K562 (cell line): ENCODE data around the gene EAPP. TPM values are rescaled to one million over a fixed set of nuclear protein-coding genes. Genes with fewer than 3 reads are reported as not detected.

Experiments
- polyA plus RNA-seq, 8 experiments: library from polyadenylated mRNA; depleted of rRNA in 4 of 8; stranded (reverse) in 5 of 8; unstranded in 3 of 8; fragments of >200 nt; fragmentation: Nextera tagmentation in 2 of 8; fragmentation: Illumina TruSeq in 1 of 8; extraction: Ambion mirVana in 2 of 8; extraction: Trizol in 1 of 8; gene quantifications; 2 replicates each; pipeline versions ENCODE4 v1.2.1 to v1.2.3, GENCODE V29; 2011 to 2014; ENCODE audit warnings: inconsistent platforms in 1 of 8, missing spikeins in 1 of 8
- small RNA-seq: library from RNA; depleted of rRNA; stranded (forward); fragments of <200 nt; gene quantifications from one replicate; pipeline ENCODE3, GENCODE V24; 2014
- total RNA-seq, 7 experiments: library from RNA; depleted of rRNA in 6 of 7; stranded (reverse); fragments of >200 nt in 6 of 7; fragmentation: Illumina TruSeq in 2 of 7; extraction: Trizol in 2 of 7; gene quantifications; 2 replicates each; pipeline versions ENCODE4 v1.2.1 to v1.2.3, GENCODE V29; 2011 to 2021; ENCODE audit warnings: low replicate concordance in 1 of 7

Gene EAPP
- total and polyA plus RNA-seq, 9 of the 15 experiments (the other 6 are each of a cell fraction or from before 2014, with no cell fraction given) = 19.0 to 67.6 (median 30.3) TPM

Small RNAs within 50 kb of the gene (small RNA-seq; reads per million reads assigned to genes)
- not detected for gene RNU1-27P
- gene RNU1-28P = not detected

Other genes with a start within 250 kb of the EAPP start
- 6.8 and 9.6 TPM in 2 replicates for gene SPTSSA, start 77.5 kb downstream of the EAPP start, total RNA-seq (2014; rRNA removed)
- gene SPTSSA, start 77.5 kb downstream of the EAPP start, total RNA-seq (2014; rRNA removed; fragmentation: Illumina TruSeq; extraction: Trizol) = 21.0 and 25.0 TPM in 2 replicates
- gene SPTSSA, start 77.5 kb downstream of the EAPP start, total RNA-seq (2015; rRNA removed; fragmentation: Illumina TruSeq; extraction: Trizol) = 17.1 and 18.4 TPM in 2 replicates
- 15.6 and 17.2 TPM in 2 replicates for gene SPTSSA, start 77.5 kb downstream of the EAPP start, total RNA-seq (2021)
- 24.2 and 28.3 TPM in 2 replicates for gene SPTSSA, start 77.5 kb downstream of the EAPP start, polyA plus RNA-seq (2011; rRNA removed)
- 25.4 and 35.7 TPM in 2 replicates for gene SPTSSA, start 77.5 kb downstream of the EAPP start, polyA plus RNA-seq (2014; fragmentation: Illumina TruSeq; extraction: Trizol)
- gene SPTSSA, start 77.5 kb downstream of the EAPP start, polyA plus RNA-seq (2014; fragmentation: Nextera tagmentation; extraction: Ambion mirVana) = 10 to 100 TPM; 22.0 to 26.9 TPM
- gene SPTSSA, start 77.5 kb downstream of the EAPP start, polyA plus RNA-seq (2014; rRNA removed) = 19.7 and 24.6 TPM in 2 replicates
- 29.1 and 34.6 TPM in 2 replicates for gene SNX6, start 90.4 kb upstream of the EAPP start, total RNA-seq (2014; rRNA removed)
- 85.3 and 103 TPM in 2 replicates for gene SNX6, start 90.4 kb upstream of the EAPP start, total RNA-seq (2014; rRNA removed; fragmentation: Illumina TruSeq; extraction: Trizol)
- gene SNX6, start 90.4 kb upstream of the EAPP start, total RNA-seq (2015; rRNA removed; fragmentation: Illumina TruSeq; extraction: Trizol) = 57.5 and 61.2 TPM in 2 replicates
- 44.0 and 49.8 TPM in 2 replicates for gene SNX6, start 90.4 kb upstream of the EAPP start, total RNA-seq (2021)
- 37.1 and 47.5 TPM in 2 replicates for gene SNX6, start 90.4 kb upstream of the EAPP start, polyA plus RNA-seq (2011; rRNA removed)
- gene SNX6, start 90.4 kb upstream of the EAPP start, polyA plus RNA-seq (2014; fragmentation: Illumina TruSeq; extraction: Trizol) = 74.8 and 85.5 TPM in 2 replicates
- 100 to 1,000 TPM; 110 to 111 TPM for gene SNX6, start 90.4 kb upstream of the EAPP start, polyA plus RNA-seq (2014; fragmentation: Nextera tagmentation; extraction: Ambion mirVana)
- gene SNX6, start 90.4 kb upstream of the EAPP start, polyA plus RNA-seq (2014; rRNA removed) = 41.3 and 44.5 TPM in 2 replicates
- gene CFL2, start 174.9 kb upstream of the EAPP start, total RNA-seq (2014; rRNA removed) = 2.0 and 5.0 TPM in 2 replicates
- 4.0 and 5.0 TPM in 2 replicates for gene CFL2, start 174.9 kb upstream of the EAPP start, total RNA-seq (2014; rRNA removed; fragmentation: Illumina TruSeq; extraction: Trizol)
- 4.2 and 4.6 TPM in 2 replicates for gene CFL2, start 174.9 kb upstream of the EAPP start, total RNA-seq (2015; rRNA removed; fragmentation: Illumina TruSeq; extraction: Trizol)
- gene CFL2, start 174.9 kb upstream of the EAPP start, total RNA-seq (2021) = 6.5 TPM in 2 replicates
- 4.4 and 5.1 TPM in 2 replicates for gene CFL2, start 174.9 kb upstream of the EAPP start, polyA plus RNA-seq (2011; rRNA removed)
- gene CFL2, start 174.9 kb upstream of the EAPP start, polyA plus RNA-seq (2014; fragmentation: Illumina TruSeq; extraction: Trizol) = 7.1 and 12.7 TPM in 2 replicates
- gene CFL2, start 174.9 kb upstream of the EAPP start, polyA plus RNA-seq (2014; fragmentation: Nextera tagmentation; extraction: Ambion mirVana) = 1 to 10 TPM; 5.8 to 5.9 TPM
- 3.2 and 8.1 TPM in 2 replicates for gene CFL2, start 174.9 kb upstream of the EAPP start, polyA plus RNA-seq (2014; rRNA removed)